ENCODE results near the gene TNNI2.
A peak's percentile ranks its signal among the peaks of the same experiment; 100 is the strongest.

The TNNI2 gene

GRCh38 chr11:1821562-1821961 is 17.2 kb upstream of the TNNI2 start:
- Histone ChIP-seq H3K27ac (no peak overlapping the region), H3K9me3 (no peaks in the 10 kb centered on the region), H3K4me3 (ENCODE audit: low read depth in 1 of 2, low read length in 1 of 2) (no peak overlapping the region), H3K36me3 (no peaks in the 10 kb centered on the region), H3K4me1 (ENCODE audit: control insufficient read depth in 1 of 2, insufficient read depth in 1 of 2, low read depth in 1 of 2, low read length in 1 of 2) (peaks cover 27 to 31% of the 10 kb centered on the region in 2 experiments), H3K27me3 (no peaks in the 10 kb centered on the region)
- TF ChIP-seq CTCF (IDR thresholded peaks at IDR 0.05): no peak

GRCh38 chr11:1822648-1823375 is 16.0 kb upstream of the TNNI2 start:
- Histone ChIP-seq H3K9me3 (no peaks in the 10 kb centered on the region), H3K27ac (no peak overlapping the region), H3K27me3 (no peaks in the 10 kb centered on the region), H3K36me3 (no peaks in the 10 kb centered on the region), H3K4me3 (ENCODE audit: low read depth in 1 of 2, low read length in 1 of 2) (no peak overlapping the region), H3K4me1 (ENCODE audit: control insufficient read depth in 1 of 2, insufficient read depth in 1 of 2, low read depth in 1 of 2, low read length in 1 of 2) (peaks cover 26 to 31% of the 10 kb centered on the region in 2 experiments)
- TF ChIP-seq CTCF (IDR thresholded peaks at IDR 0.05): no peak

- H3K27me3 ChIP-seq: no peaks in the 10 kb centered on the region
- no peaks in the 10 kb centered on the region for H3K36me3 ChIP-seq
- TF ChIP-seq CTCF (IDR thresholded peaks at IDR 0.05): no peak
- peaks cover 21 to 28% of the 10 kb centered on the region in 2 experiments for H3K4me1 ChIP-seq (ENCODE audit: control insufficient read depth in 1 of 2, insufficient read depth in 1 of 2, low read depth in 1 of 2, low read length in 1 of 2)
- no peak overlapping the region for H3K27ac ChIP-seq
- no peak overlapping the region for H3K4me3 ChIP-seq (ENCODE audit: low read depth in 1 of 2, low read length in 1 of 2)
- H3K9me3 ChIP-seq: no peaks in the 10 kb centered on the region
These were observed 15.2 kb upstream of the TNNI2 start for GRCh38 chr11:1823376-1824220.

- TF ChIP-seq CTCF (IDR thresholded peaks at IDR 0.05): no peak
- Histone ChIP-seq H3K9me3 (no peaks in the 10 kb centered on the region), H3K36me3 (no peaks in the 10 kb centered on the region), H3K4me3 (ENCODE audit: low read depth in 1 of 2, low read length in 1 of 2) (no peak overlapping the region), H3K27ac (peak overlapping the region; percentile 23), H3K4me1 (ENCODE audit: control insufficient read depth in 1 of 2, insufficient read depth in 1 of 2, low read depth in 1 of 2, low read length in 1 of 2) (peaks cover 21 to 22% of the 10 kb centered on the region in 2 experiments), H3K27me3 (no peaks in the 10 kb centered on the region)
These were observed 14.4 kb upstream of the TNNI2 start for GRCh38 chr11:1824221-1825038.

GRCh38 chr11:1825039-1825740 is 13.6 kb upstream of the TNNI2 start:
- peaks cover 23 to 26% of the 10 kb centered on the region in 2 experiments for H3K4me1 ChIP-seq (ENCODE audit: control insufficient read depth in 1 of 2, insufficient read depth in 1 of 2, low read depth in 1 of 2, low read length in 1 of 2)
- peak; percentile 67 for TF ChIP-seq CTCF (IDR thresholded peaks at IDR 0.05)
- H3K27me3 ChIP-seq: no peaks in the 10 kb centered on the region
- H3K4me3 ChIP-seq (ENCODE audit: low read depth in 1 of 2, low read length in 1 of 2): no peak overlapping the region
- peak overlapping the region; percentile 23 for H3K27ac ChIP-seq
- H3K36me3 ChIP-seq: no peaks in the 10 kb centered on the region
- H3K9me3 ChIP-seq: no peaks in the 10 kb centered on the region

All from neutrophil (primary cell).